Gastroesophageal sphincter (tissue), 4 donors: ENCODE measurements around the gene SDHAF4. TPM values are rescaled to one million over a fixed set of nuclear protein-coding genes. Genes with fewer than 3 reads are reported as not detected.
A peak's percentile ranks its signal among the peaks of the same experiment; 100 is the strongest.

ENCODE experiments used
- ATAC-seq: fragments of 150-250 bp; one replicate; pipeline ENCODE4 v1.9.1; 2016; ENCODE audit warnings: mild to moderate bottlenecking, moderate library complexity
- H3K27ac ChIP-seq, 4 donors: fragments of 200-600 bp; sonication (generic) in 3 of 4; 1 replicate in 3 of 4; 2 replicates in 1 of 4; pipeline ENCODE4 v1.5.1; 2016 to 2019
- H3K27me3 ChIP-seq: fragments of 200-600 bp; sonication (generic); one replicate; pipeline ENCODE4 v1.5.1; 2019
- H3K36me3 ChIP-seq, 2 donors: fragments of 200-600 bp; sonication (generic); one replicate each; pipeline ENCODE4 v1.5.1; 2019; ENCODE audit warnings: control low read depth in 1 of 2
- H3K4me1 ChIP-seq, 3 donors: fragments of 200-600 bp; sonication (generic); 1 replicate in 2 of 3; 2 replicates in 1 of 3; pipeline ENCODE4 v1.5.1; 2016 to 2019; ENCODE audit warnings: control low read depth in 2 of 3
- H3K4me3 ChIP-seq, 2 donors: fragments of 200-600 bp; sonication (generic); one replicate each; pipeline ENCODE4 v1.5.1; 2019; ENCODE audit warnings: mild to moderate bottlenecking in 1 of 2, moderate library complexity in 1 of 2
- H3K9me3 ChIP-seq, 3 donors: fragments of 200-600 bp; sonication (generic); one replicate each; pipeline ENCODE4 v1.5.1; 2017 to 2019; ENCODE audit warnings: control low read depth in 2 of 3
- EP300 ChIP-seq: sonication (generic); formaldehyde crosslinking; IDR thresholded peaks from one replicate; pipeline ENCODE4 v1.6.1; 2017; ENCODE audit warnings: antibody characterized with exemption, mild to moderate bottlenecking
- POLR2A ChIP-seq, 2 donors: fragments of 450-650 bp; IDR thresholded peaks; one replicate each; pipeline ENCODE4 v1.6.1; 2017; ENCODE audit warnings: antibody characterized with exemption in 2 of 2, mild to moderate bottlenecking in 2 of 2, moderate library complexity in 1 of 2
- POLR2AphosphoS5 ChIP-seq: sonication (generic); formaldehyde crosslinking; IDR thresholded peaks from one replicate; pipeline ENCODE4 v1.6.1; 2017; ENCODE audit warnings: antibody characterized with exemption
- WGBS, 2 donors: methylation state at CpG; one replicate each; pipeline ENCODE4 v1.1.5; 2018; ENCODE audit warnings: low coverage in 1 of 2; 5-methylcytosine and 5-hydroxymethylcytosine counted together
- total RNA-seq, 4 donors: library from RNA; depleted of rRNA; stranded (reverse); fragments of >200 nt; gene quantifications; one replicate each; pipeline ENCODE4 v1.1.0, GENCODE V29; 2016
- TF ChIP-seq, protein P1 (sequence below), 4 experiments: fragments of 200-600 bp in 2 of 4; fragments of 450-650 bp in 2 of 4; sonication (generic) in 1 of 4; IDR thresholded peaks; one replicate each; pipeline ENCODE4 v1.5.1; 2017 to 2019; ENCODE audit warnings: antibody characterized with exemption in 4 of 4, mild to moderate bottlenecking in 2 of 4, moderate library complexity in 2 of 4

SDHAF4 gene
- total RNA-seq, 4 donors from 2014 or later: 5.4 to 11.2 (median 7.8) TPM

DNA sequence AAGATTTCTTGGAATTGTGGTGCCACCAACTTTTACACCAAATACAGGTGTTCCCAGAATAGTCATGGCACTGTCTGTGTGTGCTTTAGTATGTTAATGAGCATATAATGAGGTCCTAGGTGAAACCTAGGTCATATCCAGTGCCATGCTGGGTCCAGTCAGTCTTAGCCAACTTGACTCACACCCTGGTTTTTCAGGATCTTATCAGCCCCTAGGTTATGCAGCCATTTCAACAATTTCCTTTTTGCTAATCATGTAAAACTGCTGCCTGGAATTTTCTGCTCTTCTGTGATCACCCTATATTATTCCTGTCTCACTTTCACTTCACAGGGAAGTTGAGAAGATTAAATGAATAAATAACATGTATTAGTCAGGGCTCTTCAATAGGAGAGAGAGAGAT is 23.7 kb downstream of the SDHAF4 start:
- Histone ChIP-seq H3K4me3 (no peak overlapping the region), H3K36me3 (peaks cover 0 to 59% of the 10 kb centered on the region in 2 donors), H3K9me3 (no peaks in the 10 kb centered on the region), H3K4me1 (peaks cover 0 to 9% (median 4%) of the 10 kb centered on the region in 3 donors), H3K27me3 (no peaks in the 10 kb centered on the region), H3K27ac (no peak overlapping the region)
- ATAC-seq: no peak
- TF ChIP-seq EP300 (no peak), POLR2AphosphoS5 (no peak), POLR2A (IDR thresholded peaks at IDR 0.05) (no peak)
- TF ChIP-seq, protein P1, sequence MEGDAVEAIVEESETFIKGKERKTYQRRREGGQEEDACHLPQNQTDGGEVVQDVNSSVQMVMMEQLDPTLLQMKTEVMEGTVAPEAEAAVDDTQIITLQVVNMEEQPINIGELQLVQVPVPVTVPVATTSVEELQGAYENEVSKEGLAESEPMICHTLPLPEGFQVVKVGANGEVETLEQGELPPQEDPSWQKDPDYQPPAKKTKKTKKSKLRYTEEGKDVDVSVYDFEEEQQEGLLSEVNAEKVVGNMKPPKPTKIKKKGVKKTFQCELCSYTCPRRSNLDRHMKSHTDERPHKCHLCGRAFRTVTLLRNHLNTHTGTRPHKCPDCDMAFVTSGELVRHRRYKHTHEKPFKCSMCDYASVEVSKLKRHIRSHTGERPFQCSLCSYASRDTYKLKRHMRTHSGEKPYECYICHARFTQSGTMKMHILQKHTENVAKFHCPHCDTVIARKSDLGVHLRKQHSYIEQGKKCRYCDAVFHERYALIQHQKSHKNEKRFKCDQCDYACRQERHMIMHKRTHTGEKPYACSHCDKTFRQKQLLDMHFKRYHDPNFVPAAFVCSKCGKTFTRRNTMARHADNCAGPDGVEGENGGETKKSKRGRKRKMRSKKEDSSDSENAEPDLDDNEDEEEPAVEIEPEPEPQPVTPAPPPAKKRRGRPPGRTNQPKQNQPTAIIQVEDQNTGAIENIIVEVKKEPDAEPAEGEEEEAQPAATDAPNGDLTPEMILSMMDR (IDR thresholded peaks at IDR 0.05): no peak

DNA sequence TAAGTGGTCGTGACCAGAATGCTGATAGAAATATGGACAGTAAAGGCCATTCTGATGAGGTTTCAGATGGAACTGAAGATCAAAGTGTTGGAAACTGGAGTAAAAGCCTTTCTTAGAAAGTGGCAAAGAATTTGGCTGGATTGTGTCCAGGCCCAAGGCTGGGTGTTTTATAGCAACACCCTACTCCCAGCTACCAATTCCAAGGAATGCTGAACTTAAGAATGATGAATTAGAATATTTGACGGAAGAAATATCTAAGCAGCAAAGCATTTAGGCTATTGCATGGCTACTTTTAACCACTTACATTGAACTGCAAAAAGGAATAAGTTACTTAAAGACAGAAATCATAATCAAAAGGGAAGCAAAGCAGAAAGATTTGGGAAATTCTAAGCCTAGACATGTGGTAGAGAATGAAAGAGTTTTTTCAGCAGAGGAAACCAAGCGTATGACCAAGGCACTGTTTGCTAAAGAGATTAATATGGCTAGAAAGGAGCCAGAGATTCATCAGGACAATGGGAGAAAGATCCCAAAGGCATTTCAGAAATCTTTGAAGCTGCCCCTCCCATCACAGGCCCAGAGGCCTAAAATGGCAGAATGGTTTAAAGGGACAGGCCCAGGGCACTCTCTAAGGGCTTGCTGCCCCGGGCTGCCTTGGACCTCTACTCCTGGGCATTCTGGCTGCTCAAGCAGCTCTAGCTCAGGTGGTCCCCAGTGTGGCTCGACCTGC is 25.8 kb downstream of the SDHAF4 start:
- H3K9me3 ChIP-seq: no peaks in the 10 kb centered on the region
- WGBS, 2 donors: 36 to 44% methylated on average over 3 to 4 of the region's 5 CpGs

DNA sequence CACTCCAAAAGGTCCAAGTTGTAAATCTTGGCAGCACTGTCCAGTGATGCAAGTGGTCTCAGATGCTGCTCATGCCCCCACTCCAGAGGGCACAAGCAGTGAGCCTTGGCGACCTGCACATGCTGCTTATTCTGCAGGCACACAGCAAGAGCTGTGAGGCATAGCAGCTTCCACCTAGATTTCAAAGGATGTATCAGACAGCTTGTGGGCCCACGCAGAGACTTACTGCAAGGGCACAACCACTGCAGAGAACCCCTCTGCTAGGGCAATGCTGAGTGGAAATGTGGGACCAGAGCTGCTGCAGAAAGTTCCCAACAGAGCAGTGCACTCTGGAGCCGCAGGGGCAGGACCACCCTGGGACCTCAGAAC is 26.4 kb downstream of the SDHAF4 start:
- no CpG with 5 or more reads among the region's 3 CpGs for WGBS, 2 donors
- no peaks in the 10 kb centered on the region for H3K9me3 ChIP-seq
- TF ChIP-seq, protein P1 (IDR thresholded peaks at IDR 0.05): no peak
- no peak for TF ChIP-seq POLR2A (IDR thresholded peaks at IDR 0.05)
- no peak for TF ChIP-seq POLR2AphosphoS5
- no peak for TF ChIP-seq EP300
- H3K4me3 ChIP-seq: no peak overlapping the region
- H3K27ac ChIP-seq: peak overlapping the region in 1 of 4 donors; percentile 6
- ATAC-seq: no peak
- peaks cover 0 to 35% of the 10 kb centered on the region in 2 donors for H3K36me3 ChIP-seq
- H3K4me1 ChIP-seq: peaks cover 0 to 9% (median 4%) of the 10 kb centered on the region in 3 donors
- no peaks in the 10 kb centered on the region for H3K27me3 ChIP-seq

More for the DNA sequence above, 25.8 kb downstream of the SDHAF4 start:
- ATAC-seq: no peak
- TF ChIP-seq EP300 (no peak), POLR2AphosphoS5 (no peak), POLR2A (IDR thresholded peaks at IDR 0.05) (no peak)
- TF ChIP-seq, protein P1 (IDR thresholded peaks at IDR 0.05): no peak
- Histone ChIP-seq H3K4me3 (no peak overlapping the region), H3K36me3 (peaks cover 0 to 40% of the 10 kb centered on the region in 2 donors), H3K4me1 (peaks cover 0 to 9% (median 4%) of the 10 kb centered on the region in 3 donors), H3K27ac (peak overlapping the region in 1 of 4 donors; percentile 6), H3K27me3 (no peaks in the 10 kb centered on the region)

DNA sequence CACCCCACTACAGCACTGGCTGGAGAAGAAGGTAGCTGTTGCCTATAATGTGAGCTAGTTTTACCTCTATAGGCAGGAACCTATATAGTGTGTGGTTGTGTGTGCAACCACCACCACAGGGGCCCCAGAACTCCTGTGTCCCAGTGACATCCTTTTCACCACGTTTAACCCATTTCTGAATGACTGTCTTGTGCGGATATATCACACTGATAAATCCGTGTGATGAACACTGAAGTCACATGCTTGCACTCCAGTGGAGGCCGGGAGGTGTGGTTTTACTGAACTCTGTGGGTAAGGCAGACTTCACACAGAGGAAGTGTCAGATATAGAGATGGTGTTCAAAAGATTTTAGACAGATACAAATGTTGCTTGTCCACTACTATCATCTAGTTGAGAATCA is 32.5 kb downstream of the SDHAF4 start:
- no peaks in the 10 kb centered on the region for H3K27me3 ChIP-seq
- no peak overlapping the region for H3K4me3 ChIP-seq
- no peaks in the 10 kb centered on the region for H3K9me3 ChIP-seq
- H3K36me3 ChIP-seq: no peaks in the 10 kb centered on the region
- H3K27ac ChIP-seq: no peak overlapping the region
- H3K4me1 ChIP-seq: no peaks in the 10 kb centered on the region
- WGBS, 2 donors: 81 to 100% methylated on average over 1 to 4 of the region's 4 CpGs
- TF ChIP-seq EP300 (no peak), POLR2AphosphoS5 (no peak), POLR2A (IDR thresholded peaks at IDR 0.05) (no peak)
- TF ChIP-seq, protein P1 (IDR thresholded peaks at IDR 0.05): no peak
- ATAC-seq: no peak

DNA sequence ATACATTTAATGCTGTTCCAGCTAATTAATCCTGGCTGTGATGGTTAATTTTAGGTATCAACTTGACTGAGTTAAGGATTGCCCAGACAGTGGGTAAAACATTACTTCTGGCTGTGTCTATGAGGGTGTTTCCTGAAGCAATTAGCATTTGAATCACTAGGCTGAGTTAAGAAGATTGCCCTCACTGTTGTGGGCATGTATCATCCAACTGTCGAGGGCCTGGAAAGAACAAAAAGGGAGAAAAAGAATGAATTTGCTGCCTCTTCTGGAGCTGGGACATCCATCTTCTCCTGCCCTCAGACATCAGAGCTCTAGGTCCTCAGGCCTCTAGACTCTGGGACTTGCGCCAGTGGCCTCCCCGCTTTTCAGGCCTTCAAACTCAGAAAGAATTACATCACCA is 34.3 kb downstream of the SDHAF4 start:
- H3K9me3 ChIP-seq: no peaks in the 10 kb centered on the region
- ATAC-seq: no peak
- H3K27me3 ChIP-seq: no peaks in the 10 kb centered on the region
- TF ChIP-seq EP300 (no peak), POLR2A (IDR thresholded peaks at IDR 0.05) (no peak), POLR2AphosphoS5 (no peak)
- TF ChIP-seq, protein P1 (IDR thresholded peaks at IDR 0.05): no peak
- 0 to 60% methylated on average over 1 to 3 of the region's 3 CpGs for WGBS, 2 donors
- H3K4me3 ChIP-seq: no peak overlapping the region
- H3K27ac ChIP-seq: no peak overlapping the region
- H3K36me3 ChIP-seq: no peaks in the 10 kb centered on the region
- H3K4me1 ChIP-seq: no peaks in the 10 kb centered on the region
